ENCODE data around the gene MAN1A1.
"Not testable (repeated sequence)": the region's sequence is repeated elsewhere in the genome, so short reads cannot be mapped to it uniquely, and the experiment has no call there.

The MAN1A1 gene

DNA sequence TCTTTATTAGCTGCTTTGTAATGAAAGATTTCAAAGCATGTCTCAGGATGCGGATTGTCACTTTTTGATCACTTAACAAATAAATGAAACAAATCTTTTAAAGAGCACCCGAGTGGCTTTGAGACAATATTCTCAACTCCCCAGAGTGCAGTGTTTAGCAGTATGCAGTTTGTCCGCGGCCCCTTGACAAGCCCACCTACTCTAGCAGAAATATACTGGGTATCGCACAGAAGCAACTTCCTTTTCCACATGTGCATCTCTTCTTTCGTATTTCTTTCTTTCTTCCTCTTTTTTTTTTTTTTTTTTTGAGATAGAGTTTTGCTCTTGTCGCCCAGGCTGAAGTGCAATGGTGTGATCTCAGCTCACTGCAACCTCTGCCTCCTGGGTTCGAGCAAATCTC lies 186.6 kb downstream of the MAN1A1 start:
- no peak for DNase-seq

GRCh38 chr6:119162134-119162775 lies 187.3 kb downstream of the MAN1A1 start:
- no peak for DNase-seq

DNA sequence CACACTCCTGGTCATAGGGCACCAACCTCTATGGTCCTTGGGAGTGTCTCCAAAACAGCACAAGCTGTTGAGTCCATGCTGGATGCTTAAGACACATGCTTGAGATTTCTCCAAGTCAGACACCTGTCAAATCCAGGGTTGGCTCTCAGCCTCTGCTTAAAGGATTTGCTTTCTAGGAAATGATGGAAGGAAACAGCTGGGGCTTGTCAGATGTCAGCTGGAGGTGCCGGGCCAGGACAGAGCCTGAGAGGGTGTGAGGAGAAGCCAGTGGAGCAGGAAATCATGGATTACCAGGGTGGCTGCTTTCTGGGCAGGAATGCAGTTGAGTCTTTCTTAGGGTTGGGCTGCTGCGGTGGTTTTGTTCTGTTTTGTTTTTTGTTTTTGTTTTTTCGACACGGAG lies 188.1 kb downstream of the MAN1A1 start:
- no peak for DNase-seq

- DNase-seq, result no peak
These were observed 188.7 kb downstream of the MAN1A1 start for GRCh38 chr6:119160911-119161310.

DNA sequence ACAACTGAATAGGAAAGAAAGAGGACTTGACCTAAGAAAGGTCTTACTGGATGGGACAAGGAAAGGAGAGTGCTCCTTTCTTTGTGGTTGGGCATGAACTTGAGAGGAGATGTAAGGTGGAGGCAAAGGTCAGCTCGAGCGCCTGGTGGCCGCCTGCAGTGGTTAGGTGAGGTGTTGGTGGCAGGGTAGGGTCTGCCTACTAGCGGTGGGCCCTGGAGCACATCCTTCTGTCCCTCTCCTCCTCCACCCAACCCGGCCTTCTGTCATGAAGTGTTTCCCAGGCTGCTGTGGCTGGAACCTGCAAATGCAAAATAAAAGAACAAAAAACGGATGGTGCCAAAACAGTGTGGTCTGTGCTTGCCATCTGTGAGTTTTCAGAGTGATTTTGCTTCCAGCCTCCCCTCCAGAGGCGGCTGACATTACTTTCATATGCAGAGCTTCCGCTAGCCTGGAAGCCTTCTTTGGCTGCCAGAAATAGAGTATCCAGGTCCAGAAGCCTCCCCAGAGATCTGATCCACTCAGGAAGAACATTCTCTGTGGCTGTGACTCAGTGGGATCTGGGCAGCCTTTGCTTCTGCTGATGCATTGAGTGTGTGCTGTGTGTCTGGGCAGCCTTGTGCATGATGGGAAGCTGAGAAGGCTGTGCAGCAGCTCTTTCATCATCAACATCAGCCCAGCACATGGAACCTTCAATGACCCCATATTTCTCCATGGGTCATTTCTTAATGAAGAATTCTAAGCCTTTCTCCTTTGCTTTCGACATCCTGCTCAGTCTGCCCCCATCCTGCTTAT lies 191.3 kb downstream of the MAN1A1 start:
- no peak for DNase-seq

DNA sequence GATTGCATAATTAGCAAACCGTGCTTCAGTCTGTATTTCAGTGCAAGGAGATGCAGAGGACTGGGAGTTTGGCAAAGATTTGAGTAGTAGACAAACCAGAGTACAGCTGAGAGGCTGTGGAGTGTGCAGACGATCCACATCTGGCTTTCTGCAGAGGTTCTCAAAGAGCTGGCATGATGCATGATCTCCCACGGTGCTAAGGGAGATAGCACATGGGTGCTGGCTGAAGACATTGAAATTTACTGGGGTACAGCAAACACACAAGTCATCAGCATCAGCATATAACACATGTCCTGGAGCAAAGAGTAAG lies 192.1 kb downstream of the MAN1A1 start:
- no peak for DNase-seq

- no peak for DNase-seq
These were observed 192.6 kb downstream of the MAN1A1 start for GRCh38 chr6:119156757-119157505.

DNA sequence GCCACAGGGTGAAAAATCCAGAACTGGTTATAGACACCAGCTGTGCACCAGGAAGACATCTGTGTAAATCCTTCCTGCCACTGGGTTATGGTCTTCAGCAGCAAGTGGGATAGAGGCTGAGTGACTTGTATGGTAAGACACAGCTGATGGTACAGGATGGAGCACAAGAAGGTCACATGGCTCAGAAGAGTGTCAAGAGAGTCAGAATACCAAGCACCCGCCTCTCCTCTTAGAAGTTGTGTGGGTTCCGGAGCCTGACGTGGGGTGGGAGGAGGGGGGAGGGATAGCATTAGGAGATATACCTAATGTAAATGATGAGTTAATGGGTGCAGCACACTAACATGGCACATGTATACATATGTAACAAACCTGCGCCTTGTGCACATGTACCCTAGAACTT lies 193.5 kb downstream of the MAN1A1 start:
- not testable (repeated sequence) for DNase-seq

DNA sequence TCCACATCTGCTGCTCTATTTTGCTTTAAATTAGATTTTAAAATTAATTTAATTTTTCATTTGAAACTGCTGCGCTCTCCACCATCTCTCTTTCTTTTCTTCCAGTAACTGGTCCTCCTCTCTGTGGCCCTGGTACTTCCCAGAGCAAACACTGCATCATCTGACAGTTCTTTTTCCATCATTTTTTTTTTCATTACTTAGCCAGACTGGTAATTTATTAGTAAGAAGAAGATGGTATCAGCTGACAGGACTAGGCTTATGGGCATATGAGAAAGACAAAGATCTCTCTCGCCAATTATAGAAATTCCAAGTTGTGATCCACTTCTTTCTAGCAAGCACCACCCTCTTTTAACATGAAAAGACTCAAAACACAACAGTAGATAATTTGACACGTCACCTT lies 197.4 kb downstream of the MAN1A1 start:
- DNase-seq, result no peak

- peak; percentile 5 for DNase-seq
These were observed 200.6 kb downstream of the MAN1A1 start for GRCh38 chr6:119148825-119149525.

DNA sequence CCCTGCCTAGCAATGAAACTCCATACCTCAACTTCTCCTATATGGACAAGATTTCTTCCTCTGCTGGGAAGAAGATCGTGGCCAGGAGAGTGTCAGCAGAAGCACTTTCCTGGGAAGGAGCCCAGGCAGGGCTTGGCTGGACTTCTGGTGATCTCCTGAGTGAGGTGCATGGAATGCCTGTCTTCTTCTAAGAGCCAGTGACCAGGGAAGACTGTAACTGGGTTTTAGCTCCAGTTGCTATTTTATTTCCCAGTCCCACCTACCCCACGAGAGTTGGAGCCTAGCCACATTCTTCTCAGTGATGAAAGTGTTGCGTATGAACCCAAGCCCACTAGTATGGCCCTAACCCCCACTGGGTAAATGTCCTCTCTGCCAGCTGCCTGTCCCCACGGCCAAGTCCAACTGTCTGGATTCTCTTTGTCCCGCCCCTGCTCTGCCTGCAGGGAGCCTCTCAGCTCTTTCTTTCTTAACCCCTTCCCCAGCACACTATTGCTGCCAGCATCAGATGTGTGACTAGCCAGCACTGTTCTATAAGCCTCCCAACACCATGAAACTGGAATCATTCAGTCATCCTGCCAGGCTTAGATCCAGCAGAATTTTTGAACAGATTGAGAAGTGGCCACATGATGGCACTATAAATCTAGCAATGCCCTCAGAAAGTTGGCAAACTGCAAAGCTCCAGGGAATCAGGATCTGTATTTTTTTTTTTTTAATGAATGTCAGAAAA lies 201.3 kb downstream of the MAN1A1 start:
- peak; percentile 75 for DNase-seq

DNA sequence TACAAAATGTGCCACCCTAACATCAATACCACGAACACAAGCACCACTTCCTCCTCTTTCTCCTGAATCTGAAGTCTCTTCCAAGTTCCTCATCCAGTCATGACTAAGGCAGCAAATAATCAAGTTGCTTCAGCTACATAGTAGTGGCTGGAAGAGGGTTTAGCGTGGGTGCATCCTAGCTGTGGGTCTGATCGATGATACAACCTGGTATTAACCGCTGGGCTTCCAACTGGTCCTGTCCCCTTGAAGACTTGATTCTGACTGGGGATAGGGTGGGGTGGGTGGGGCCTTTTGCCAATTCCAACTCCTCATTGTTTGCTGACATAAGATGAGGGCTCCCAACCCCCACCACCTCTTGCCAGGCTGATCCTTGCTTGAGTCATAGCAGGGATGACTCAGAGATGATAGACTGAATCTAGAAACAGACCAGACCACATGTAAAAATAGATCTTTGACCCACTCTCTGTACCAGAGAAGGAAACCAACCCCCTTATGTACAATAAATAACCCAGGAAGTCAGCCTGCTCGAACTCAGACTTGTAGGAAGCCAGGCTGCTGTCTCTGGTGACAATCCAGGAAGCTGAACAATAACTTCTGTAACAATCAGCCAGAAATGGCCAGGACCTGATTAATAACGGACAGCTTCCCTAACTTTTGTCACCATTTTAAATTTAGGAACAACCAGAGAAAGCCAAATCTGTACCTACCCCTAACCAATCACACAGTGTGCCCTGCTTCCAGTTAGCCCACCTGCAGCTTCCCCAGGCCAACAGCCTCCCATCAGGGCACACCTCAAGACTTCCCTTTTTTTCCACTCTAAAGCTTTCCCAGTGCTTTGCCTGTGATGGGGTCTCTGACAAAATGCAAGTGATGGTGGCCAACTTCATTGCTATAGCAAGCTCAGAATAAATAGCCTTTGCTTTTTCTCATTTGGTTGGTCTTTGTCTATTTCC lies 202.2 kb downstream of the MAN1A1 start:
- peak; percentile 97 for DNase-seq

- no peak for DNase-seq
These were observed 204.4 kb downstream of the MAN1A1 start for GRCh38 chr6:119145111-119145510.

- no peak for DNase-seq
These were observed 206.9 kb downstream of the MAN1A1 start for GRCh38 chr6:119142637-119143036.

- no peak for DNase-seq
These were observed 207.5 kb downstream of the MAN1A1 start for GRCh38 chr6:119142041-119142440.

DNA sequence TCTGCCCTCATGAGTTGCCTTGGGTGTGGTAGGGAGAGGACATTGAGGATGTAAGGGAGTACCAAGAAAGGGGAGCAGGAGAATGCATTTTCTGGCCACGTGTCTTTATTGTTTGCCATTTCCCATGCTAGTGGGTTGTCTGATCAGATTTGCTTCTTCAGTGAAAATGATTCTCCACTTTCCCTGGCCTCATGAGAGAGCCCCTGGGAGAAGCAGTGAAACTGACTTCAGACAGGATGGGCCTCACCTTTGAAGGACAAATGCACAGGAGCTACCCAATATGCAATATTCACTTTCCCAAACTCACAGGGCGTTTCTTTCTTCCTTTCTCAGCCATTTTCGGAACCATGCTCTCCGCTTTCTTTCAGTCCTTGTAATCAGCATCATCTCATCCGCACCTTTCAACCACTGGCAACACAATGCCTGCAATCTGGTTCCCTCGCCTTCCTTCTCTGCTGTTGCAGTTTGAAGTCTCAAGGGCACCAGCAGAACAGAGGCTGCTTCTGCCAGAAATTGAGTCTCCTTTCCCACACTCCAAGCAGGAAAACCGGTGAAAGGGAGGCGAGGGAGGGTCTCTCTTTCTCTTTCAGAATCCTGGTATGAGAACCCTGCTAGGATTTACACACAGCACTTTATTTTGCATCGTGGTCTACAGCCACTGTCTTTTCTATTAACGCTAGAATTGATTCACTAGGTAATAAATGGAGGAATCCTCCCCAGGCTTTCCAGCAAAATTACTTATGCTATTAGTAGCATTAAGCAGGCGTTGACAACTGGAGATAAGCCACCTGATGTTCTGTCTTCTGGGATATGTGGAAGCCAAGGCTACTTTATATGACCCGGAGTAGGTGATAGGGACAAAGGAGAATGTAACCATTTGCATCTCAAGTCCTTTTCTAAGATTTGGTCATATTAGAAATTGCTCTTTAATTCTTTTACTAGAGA lies 209.1 kb downstream of the MAN1A1 start:
- DNase-seq, result no peak

GRCh38 chr6:119138906-119139541 lies 210.5 kb downstream of the MAN1A1 start:
- no peak for DNase-seq

- DNase-seq, result peak; percentile 9
These were observed 212.1 kb downstream of the MAN1A1 start for GRCh38 chr6:119137194-119138072.

- no peak for DNase-seq
These were observed 214.8 kb downstream of the MAN1A1 start for GRCh38 chr6:119134752-119135151.
